ENCODE results near the gene SCIN.
A peak's percentile ranks its signal among the peaks of the same experiment; 100 is the strongest.
"Not testable (repeated sequence)": the region's sequence is repeated elsewhere in the genome, so short reads cannot be mapped to it uniquely, and the experiment has no call there.

SCIN gene

DNA sequence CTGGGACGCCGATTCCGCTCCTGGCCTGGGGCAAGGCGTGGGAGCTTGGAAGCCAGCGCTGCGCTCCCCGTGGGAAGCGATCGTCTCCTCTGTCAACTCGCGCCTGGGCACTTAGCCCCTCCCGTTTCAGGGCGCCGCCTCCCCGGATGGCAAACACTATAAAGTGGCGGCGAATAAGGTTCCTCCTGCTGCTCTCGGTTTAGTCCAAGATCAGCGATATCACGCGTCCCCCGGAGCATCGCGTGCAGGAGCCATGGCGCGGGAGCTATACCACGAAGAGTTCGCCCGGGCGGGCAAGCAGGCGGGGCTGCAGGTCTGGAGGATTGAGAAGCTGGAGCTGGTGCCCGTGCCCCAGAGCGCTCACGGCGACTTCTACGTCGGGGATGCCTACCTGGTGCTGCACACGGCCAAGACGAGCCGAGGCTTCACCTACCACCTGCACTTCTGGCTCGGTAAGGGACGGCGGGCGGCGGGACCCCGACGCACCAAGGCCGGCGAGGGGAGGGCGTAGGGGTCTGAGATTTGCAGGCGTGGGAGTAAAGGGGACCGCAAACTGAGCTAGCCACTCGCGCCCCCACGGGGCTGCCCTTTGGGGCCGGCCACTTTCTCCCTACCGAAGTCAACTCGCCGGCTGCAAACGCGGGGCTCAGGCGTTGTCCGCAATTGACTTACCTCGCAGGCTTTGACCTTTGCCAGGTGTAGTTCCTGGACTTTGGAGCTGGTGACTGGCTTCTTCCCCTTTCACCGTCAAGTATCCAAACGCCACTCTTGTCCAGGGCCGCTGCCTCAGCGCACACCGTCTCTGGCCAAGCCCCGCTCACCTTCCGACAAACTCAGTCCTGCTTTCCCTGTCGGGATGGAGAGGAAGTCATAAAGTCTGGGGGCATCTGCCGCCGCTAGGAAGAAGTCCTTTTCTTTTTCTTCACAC, at the start of gene SCIN:
TSS of gene SCIN (plus strand) at position 187 of the 928 bp plus-strand sequence. CDS start at position 254, 67 bp downstream.
- peak; percentile 48 for DNase-seq

GRCh38 chr7:12524794-12525386, 45.6 kb upstream of the SCIN start:
- peak; percentile 18 for DNase-seq

DNA sequence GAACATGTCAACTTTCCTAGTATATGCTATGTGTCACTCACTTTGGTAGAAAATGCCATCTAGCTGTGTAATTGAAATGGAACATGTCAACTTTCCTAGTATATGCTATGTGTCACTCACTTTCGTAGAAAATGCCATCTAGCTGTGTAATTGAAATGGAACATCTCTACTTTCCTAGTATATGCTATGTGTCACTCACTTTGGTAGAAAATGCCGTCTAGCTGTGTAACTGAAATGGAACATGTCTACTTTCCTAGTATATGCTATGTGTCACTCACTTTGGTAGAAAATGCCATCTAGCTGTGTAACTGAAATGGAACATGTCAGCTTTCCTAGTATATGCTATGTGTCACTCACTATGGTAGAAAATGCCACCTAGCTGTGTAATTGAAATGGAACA, 43.8 kb upstream of the SCIN start:
- DNase-seq: not testable (repeated sequence)

GRCh38 chr7:12527670-12528069, 42.9 kb upstream of the SCIN start:
- not testable (repeated sequence) for DNase-seq

DNA sequence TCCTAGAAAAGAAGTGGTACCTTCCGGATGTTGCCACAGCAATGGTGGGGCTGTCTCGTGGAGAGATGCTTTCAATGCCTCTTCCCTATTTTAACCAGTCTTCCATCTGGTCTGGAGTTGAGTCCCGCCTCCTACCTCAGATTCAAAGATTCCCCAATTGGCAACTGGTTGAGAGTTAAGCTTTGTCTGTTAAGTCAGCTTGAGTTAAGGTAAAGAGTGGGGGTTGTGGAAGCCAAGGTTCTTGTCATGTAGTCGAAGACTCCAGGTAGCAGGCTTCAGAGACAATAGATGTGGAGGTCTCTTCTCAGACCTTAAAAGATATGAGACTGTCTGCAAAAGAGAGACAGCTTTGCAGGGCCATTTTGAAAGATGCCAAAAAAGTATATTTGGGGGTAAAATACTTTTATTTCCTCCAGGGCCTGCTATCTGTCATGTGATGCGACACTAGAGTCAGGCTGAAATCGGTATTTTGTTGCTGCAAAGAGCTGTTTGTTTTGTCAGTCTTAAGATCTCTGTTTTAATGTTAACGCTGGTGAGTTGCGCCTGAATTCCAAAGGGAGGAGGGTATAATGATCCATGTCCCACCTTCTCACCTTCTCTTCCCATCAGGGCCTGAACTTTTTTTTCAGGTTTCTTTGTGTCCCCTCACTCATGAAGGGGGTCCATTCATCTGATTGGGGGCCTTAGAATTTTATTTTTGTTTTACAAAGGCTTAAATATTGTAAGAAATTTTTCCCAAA, 40.4 kb upstream of the SCIN start:
- DNase-seq: no peak

DNA sequence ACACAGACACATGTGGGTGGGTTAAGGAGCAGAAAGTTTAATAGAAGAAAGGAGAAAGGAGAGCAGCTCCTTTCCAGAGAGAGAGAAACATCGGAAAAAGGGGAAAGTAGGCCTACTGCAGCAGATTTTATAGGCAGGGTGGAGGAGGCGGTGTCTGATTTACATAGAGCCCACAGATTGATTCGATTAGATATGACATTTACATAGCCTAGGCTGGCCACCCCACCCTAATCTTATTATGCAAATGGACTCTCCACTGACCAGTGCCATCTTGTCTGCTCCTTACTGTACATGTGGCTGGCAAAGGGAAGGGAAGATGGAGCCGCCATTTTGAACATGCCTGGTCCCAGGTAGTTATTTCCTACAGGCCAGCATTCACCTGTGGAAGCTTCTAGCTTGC, 38.7 kb upstream of the SCIN start:
- DNase-seq: no peak

- DNase-seq: no peak
These were observed 36.5 kb upstream of the SCIN start for GRCh38 chr7:12534046-12534445.

DNA sequence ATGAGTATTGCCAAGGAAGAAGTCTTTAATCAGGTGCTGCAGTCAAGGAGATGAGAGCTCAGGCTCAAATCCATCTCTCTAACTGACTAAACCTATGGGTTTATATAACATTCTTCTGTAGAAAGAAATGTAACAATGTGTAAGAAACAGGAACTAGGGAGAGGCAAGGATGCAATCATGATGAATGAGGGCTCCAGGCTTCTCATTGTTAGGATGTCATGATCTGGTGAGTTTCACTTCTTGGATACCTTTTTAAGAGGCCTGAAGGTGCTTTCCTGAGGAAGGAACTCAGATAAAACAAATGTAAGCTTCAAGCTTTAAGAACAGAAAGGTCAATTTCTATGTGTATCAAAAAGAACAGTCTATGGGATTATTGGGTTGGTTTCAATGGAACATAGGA, 30.8 kb upstream of the SCIN start:
- DNase-seq: no peak

GRCh38 chr7:12540850-12541249, 29.7 kb upstream of the SCIN start:
- DNase-seq: no peak

DNA sequence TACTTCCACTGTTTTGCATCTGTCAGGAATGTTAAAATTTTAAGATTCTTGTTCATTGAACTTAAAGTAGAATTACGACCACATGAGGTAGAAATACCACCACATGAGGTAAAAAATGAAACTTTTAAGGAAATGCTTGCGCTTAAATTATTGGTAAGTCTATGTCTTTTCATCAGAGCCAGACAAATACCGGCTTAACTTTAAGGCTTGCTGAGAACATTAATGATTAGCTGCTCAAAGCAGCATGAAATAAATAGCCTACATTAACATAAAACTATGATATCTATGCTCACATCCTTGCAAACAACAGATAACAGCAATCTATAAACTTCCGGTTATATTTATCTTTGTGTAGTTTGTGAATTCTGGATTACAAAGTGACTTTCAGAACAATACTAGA, 26.9 kb upstream of the SCIN start:
- DNase-seq: no peak

GRCh38 chr7:12549106-12549505, 21.4 kb upstream of the SCIN start:
- DNase-seq: no peak

DNA sequence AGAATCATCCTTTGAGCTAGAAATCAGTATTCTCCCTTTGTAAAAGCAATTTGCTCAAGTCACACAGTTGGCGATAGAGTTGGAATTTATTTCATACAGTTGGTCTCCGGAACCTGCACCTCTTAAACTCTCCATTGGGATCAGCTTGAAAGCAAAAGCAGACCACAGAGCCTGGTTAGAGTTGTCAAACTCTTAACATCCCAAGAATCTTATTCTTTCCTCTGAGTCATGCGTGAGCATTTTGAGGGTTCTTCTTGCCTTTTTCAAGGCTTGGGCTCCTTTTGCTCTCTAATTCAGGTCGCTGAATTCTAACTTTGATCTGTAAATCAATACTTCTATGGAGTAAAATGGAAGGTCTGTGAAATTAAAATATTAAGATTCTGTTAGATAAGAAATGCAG, 19.6 kb upstream of the SCIN start:
- DNase-seq: no peak

DNA sequence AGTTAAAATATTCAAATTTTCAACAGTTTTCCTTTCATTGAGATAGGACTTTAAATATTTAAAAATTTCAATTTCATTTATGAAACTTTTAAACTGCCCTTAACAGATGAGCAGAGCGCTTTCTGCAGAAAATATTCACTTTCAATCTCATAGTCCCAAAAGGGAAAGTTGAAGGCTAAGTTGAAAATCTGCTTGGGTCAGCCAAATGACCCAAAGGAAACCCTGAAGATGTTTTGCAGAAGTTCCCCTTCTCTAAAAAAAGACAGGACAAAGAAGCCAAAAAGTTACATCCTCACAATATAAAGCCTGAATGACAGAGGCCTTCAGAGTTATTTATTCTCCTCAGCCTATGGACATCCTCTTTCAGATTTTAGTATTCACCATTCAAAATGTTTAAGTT, 17.6 kb upstream of the SCIN start:
- no peak for DNase-seq

DNA sequence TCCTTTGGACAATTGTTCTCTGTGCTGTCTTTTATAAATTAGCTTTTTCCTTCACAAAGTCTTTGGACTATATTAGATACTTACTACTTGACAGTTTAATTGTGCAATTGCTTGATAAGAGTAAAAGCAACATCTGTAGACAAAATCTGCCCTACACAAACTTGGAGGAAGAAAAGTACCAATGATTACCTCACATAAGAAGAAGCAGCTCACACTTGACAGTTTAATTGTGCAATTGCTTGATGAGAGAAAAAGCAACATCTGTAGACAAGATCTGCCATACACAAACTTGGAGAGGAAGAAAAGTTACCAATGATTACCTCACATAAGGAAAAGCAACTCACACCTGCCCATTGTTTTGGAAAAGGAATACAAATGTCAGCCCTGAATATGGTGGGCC, 17.1 kb upstream of the SCIN start:
- no peak for DNase-seq

DNA sequence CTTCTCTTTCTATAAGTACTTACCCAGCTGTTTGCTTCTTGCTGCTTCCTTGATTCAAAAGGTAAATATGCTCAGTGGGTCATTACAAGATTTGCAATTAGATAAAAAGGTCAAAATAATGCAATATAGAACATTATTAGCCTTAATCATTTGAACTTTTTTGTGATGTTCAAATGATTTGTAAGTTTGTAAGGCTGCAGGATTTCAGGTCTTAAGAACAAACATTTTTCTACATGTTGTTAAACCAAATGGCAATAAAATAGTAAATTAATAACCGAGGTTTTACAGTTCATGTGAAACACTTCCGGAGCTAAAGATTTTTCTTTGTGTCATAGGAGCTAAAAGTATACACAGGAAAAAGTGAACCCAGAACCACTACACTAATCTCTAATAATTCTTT, 16.2 kb upstream of the SCIN start:
- no peak for DNase-seq

- no peak for DNase-seq
These were observed 15.6 kb upstream of the SCIN start for GRCh38 chr7:12554872-12555271.

- DNase-seq: not testable (repeated sequence)
These were observed 14.8 kb upstream of the SCIN start for GRCh38 chr7:12555695-12556094.

DNA sequence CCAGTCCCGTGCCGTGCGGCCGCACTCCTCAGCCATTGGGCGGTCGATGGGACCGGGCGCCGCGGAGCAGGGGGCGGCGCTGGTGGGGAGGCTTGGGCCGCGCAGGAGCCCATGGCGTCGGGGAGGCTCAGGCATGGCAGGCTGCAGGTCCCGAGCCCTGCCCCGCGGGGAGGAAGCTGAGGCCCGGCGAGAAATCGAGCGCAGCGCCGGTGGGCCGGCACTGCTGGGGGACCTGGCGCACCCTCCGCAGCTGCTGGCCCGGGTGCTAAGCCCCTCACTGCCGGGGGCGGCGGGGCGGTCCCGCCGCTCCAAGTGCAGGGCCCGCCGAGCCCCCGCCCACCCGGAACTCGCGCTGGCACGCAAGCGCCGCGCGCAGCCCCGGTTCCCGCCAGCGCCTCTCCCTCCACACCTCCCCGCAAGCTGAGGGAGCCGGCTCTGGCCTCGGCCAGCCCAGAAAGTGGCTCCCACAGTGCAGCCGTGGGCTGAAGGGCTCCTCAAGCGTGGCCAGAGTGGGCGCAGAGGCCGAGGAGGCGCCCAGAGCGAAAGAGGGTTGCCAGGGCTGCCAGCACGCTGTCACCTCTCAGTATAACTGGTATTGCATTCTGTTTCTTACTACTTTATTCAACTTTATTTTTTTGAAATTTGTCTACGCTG, 14.3 kb upstream of the SCIN start:
- not testable (repeated sequence) for DNase-seq

DNA sequence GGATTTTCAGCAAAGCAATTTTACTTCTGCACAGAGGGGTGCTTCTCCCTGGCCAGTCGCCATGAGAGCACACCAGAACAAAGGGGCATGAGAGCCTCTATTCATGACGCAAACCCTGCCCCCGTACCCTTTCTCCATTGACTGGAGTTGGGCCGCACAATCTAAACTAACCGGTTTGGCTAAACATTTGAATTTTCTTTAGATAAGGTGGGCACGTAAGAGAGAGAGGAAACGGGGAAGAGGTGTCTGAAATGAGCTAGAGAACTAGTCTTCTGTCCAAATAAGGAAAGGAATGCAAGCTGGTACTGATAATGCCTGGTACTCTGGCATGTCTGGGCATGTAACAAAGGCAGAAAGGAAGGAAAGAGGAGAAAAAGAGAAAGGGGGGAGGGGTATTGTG, 13.2 kb upstream of the SCIN start:
- no peak for DNase-seq

- no peak for DNase-seq
These were observed 5.3 kb upstream of the SCIN start for GRCh38 chr7:12564996-12565764.

DNA sequence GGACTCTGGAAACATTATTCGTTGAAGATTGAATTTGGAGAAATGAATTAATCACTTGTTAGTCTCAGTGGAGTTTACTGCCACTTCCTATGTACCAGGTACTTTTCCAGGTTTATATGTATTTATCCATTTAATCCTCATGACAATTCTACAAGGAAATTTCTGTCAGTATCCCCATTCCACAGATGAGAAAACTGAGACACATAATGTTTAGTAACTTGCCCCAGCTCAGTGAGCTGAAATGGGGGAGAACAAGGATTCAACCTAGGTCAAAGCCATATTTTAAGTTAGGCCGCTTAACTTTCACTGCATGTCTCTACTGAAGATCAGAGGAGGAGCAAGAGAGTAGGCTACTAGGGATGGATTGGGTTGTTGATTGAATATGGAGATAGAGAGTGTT, 4.6 kb upstream of the SCIN start:
- no peak for DNase-seq

DNA sequence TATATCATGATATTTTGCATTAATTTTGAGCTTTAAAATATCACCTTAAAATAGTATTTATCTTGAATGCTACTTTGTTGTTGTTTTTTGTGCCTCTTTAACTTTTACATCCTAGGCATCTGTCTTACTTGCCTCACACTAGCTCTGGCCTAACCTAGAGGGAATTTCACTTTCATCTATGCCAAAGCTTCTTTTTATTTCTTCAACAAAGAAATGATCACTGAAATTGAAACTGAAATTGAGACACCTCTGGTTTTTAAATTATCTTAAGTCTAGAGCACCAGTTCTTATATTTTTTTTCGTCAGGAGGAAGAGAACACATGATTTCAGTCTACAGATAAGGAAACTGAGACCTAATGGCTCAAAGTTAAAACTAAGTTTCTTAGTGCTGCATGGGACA, 3.5 kb upstream of the SCIN start:
- no peak for DNase-seq
